ENCODE data around the gene CCDC85A. TPM values are rescaled to one million over a fixed set of nuclear protein-coding genes. Genes with fewer than 3 reads are reported as not detected.

CCDC85A gene
- polyA plus RNA-seq, 1 donor from 2014 or later: 24.7 TPM

DNA sequence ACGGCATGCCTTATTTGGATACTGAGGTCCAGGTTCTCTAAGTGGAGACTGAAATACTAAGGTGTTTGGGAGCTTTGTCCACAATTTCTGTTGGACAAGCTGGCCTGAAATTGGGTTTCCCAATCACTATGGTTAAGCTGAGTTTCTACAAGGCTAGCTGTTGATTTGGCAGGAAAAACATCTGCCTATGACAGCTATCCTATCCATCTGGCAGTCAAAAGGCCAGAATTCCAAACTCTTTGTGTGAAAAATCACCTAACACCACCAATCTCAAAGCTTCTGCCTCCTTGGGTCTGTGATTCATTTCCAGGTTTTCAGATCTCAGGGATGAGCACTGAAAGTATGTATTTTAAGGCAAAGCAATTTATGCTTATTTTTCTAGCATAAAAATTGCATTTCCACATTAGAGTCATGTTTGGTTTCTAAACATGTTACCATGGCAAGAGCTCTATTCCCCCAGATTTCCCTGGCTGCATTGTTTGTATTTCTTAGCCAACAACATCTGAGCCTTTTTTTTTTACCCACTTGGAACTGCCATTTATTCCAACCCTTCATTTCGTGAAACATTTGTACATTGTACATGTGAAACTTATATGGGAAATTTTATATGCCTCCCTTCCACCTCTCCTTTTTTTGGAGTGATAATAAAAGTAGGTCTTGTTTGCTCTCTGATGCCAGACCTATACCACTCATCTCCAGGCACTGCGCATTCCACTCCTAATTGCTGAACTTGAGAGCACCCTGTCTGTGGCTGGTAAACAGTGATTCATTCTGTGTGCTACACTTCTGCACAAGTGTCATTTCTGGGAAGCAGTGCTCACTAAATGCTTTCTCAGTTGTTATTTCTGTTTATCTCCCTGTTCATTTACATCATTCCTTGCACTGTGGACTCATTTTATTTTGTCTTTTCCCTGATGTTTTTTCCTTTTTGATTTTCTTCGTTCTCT, 15.9 kb upstream of the CCDC85A start:
- H3K36me3 ChIP-seq (ENCODE audit: insufficient read depth, low read length): no peaks in the 10 kb centered on the region
- no peaks in the 10 kb centered on the region for H3F3A ChIP-seq (ENCODE audit: insufficient read depth, low read length, poor library complexity, severe bottlenecking)
- H3K27ac ChIP-seq (ENCODE audit: low read length): no peak overlapping the region
- H2AFZ ChIP-seq (ENCODE audit: low read depth, low read length): no peak overlapping the region
- H3K9ac ChIP-seq (ENCODE audit: low read length): no peak overlapping the region
- H3K9me3 ChIP-seq (ENCODE audit: low read length): no peaks in the 10 kb centered on the region
- H3K79me2 ChIP-seq (replicated peaks; ENCODE audit: insufficient read depth, low read length): no peaks in the 10 kb centered on the region
- H3K9me2 ChIP-seq (ENCODE audit: insufficient read depth, low read length): no peaks in the 10 kb centered on the region
- H3K27me3 ChIP-seq (ENCODE audit: insufficient read depth, low read depth, low read length): no peaks in the 10 kb centered on the region
- no peaks in the 10 kb centered on the region for H4K20me1 ChIP-seq (ENCODE audit: insufficient read depth)
- H3K4me3 ChIP-seq (ENCODE audit: low read length): no peak overlapping the region
- TF ChIP-seq EP300 (conservative IDR thresholded peaks at IDR 0.05; ENCODE audit: poor library complexity, severe bottlenecking) (no peak), EZH2 (IDR thresholded peaks at IDR 0.05; ENCODE audit: borderline replicate concordance, insufficient read depth, low read length, poor library complexity, severe bottlenecking) (no peak), RAD21 (conservative IDR thresholded peaks at IDR 0.05) (no peak), TAF1 (IDR thresholded peaks at IDR 0.05; ENCODE audit: low read depth) (no peak), POLR2AphosphoS5 (IDR thresholded peaks at IDR 0.05) (no peak)
- TF ChIP-seq, protein P1, sequence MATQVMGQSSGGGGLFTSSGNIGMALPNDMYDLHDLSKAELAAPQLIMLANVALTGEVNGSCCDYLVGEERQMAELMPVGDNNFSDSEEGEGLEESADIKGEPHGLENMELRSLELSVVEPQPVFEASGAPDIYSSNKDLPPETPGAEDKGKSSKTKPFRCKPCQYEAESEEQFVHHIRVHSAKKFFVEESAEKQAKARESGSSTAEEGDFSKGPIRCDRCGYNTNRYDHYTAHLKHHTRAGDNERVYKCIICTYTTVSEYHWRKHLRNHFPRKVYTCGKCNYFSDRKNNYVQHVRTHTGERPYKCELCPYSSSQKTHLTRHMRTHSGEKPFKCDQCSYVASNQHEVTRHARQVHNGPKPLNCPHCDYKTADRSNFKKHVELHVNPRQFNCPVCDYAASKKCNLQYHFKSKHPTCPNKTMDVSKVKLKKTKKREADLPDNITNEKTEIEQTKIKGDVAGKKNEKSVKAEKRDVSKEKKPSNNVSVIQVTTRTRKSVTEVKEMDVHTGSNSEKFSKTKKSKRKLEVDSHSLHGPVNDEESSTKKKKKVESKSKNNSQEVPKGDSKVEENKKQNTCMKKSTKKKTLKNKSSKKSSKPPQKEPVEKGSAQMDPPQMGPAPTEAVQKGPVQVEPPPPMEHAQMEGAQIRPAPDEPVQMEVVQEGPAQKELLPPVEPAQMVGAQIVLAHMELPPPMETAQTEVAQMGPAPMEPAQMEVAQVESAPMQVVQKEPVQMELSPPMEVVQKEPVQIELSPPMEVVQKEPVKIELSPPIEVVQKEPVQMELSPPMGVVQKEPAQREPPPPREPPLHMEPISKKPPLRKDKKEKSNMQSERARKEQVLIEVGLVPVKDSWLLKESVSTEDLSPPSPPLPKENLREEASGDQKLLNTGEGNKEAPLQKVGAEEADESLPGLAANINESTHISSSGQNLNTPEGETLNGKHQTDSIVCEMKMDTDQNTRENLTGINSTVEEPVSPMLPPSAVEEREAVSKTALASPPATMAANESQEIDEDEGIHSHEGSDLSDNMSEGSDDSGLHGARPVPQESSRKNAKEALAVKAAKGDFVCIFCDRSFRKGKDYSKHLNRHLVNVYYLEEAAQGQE (IDR thresholded peaks at IDR 0.05; ENCODE audit: borderline replicate concordance): no peak
- no peak overlapping the region for H3K4me2 ChIP-seq (ENCODE audit: low read length)

DNA sequence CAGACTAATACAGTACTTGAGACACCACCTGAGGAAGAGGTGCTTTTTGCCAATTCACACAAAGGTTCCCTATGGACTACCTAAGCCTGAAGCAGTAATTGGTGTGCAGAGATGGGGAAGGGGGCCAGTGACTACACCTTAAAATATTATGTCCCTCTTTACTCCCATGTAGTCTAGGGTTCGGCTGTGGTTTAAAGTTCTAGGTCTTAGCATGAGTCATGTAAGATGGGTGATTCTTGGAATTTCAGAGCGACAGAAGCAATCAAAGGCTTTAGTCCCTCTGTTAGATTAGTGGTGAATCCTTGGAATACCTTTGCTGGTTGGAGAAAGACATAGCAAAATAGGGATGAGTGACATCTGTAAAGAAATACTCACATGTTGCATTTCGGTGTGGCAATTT, 14.3 kb upstream of the CCDC85A start:
- Histone ChIP-seq H3K36me3 (ENCODE audit: insufficient read depth, low read length) (no peaks in the 10 kb centered on the region), H3K79me2 (replicated peaks; ENCODE audit: insufficient read depth, low read length) (no peaks in the 10 kb centered on the region), H4K20me1 (ENCODE audit: insufficient read depth) (no peaks in the 10 kb centered on the region), H3F3A (ENCODE audit: insufficient read depth, low read length, poor library complexity, severe bottlenecking) (no peaks in the 10 kb centered on the region), H3K9ac (ENCODE audit: low read length) (no peak overlapping the region), H2AFZ (ENCODE audit: low read depth, low read length) (no peak overlapping the region), H3K27ac (ENCODE audit: low read length) (no peak overlapping the region), H3K9me2 (ENCODE audit: insufficient read depth, low read length) (no peaks in the 10 kb centered on the region), H3K27me3 (ENCODE audit: insufficient read depth, low read depth, low read length) (no peaks in the 10 kb centered on the region), H3K9me3 (ENCODE audit: low read length) (no peaks in the 10 kb centered on the region), H3K4me2 (ENCODE audit: low read length) (no peak overlapping the region), H3K4me3 (ENCODE audit: low read length) (no peak overlapping the region)
- TF ChIP-seq RAD21 (conservative IDR thresholded peaks at IDR 0.05) (no peak), TAF1 (IDR thresholded peaks at IDR 0.05; ENCODE audit: low read depth) (no peak), POLR2AphosphoS5 (IDR thresholded peaks at IDR 0.05) (no peak), MXI1 (conservative IDR thresholded peaks at IDR 0.05; ENCODE audit: poor library complexity, severe bottlenecking) (no peak), EZH2 (IDR thresholded peaks at IDR 0.05; ENCODE audit: borderline replicate concordance, insufficient read depth, low read length, poor library complexity, severe bottlenecking) (no peak), SMC3 (conservative IDR thresholded peaks at IDR 0.05; ENCODE audit: poor library complexity) (no peak), EP300 (conservative IDR thresholded peaks at IDR 0.05; ENCODE audit: poor library complexity, severe bottlenecking) (no peak)
- TF ChIP-seq, protein P2, sequence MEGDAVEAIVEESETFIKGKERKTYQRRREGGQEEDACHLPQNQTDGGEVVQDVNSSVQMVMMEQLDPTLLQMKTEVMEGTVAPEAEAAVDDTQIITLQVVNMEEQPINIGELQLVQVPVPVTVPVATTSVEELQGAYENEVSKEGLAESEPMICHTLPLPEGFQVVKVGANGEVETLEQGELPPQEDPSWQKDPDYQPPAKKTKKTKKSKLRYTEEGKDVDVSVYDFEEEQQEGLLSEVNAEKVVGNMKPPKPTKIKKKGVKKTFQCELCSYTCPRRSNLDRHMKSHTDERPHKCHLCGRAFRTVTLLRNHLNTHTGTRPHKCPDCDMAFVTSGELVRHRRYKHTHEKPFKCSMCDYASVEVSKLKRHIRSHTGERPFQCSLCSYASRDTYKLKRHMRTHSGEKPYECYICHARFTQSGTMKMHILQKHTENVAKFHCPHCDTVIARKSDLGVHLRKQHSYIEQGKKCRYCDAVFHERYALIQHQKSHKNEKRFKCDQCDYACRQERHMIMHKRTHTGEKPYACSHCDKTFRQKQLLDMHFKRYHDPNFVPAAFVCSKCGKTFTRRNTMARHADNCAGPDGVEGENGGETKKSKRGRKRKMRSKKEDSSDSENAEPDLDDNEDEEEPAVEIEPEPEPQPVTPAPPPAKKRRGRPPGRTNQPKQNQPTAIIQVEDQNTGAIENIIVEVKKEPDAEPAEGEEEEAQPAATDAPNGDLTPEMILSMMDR (IDR thresholded peaks at IDR 0.05; ENCODE audit: poor library complexity, severe bottlenecking): no peak
- TF ChIP-seq, protein P1 (IDR thresholded peaks at IDR 0.05; ENCODE audit: borderline replicate concordance): no peak
